SK-N-MC (cell line): ENCODE data around the gene NSMCE1.
"Not testable (repeated sequence)": the region's sequence is repeated elsewhere in the genome, so short reads cannot be mapped to it uniquely, and the experiment has no call there.

Experiments
- DNase-seq: peaks from one replicate; pipeline ENCODE4 v3.0.0-alpha.2; 2011; ENCODE audit warnings: low read depth, low spot score
- H3K27ac ChIP-seq: fragments of 200-600 bp; sonication (generic); 2 replicates; pipeline ENCODE4 v1.5.1; 2016; ENCODE audit warnings: mixed run types
- H3K36me3 ChIP-seq: fragments of 200-600 bp; sonication (generic); 2 replicates; pipeline ENCODE4 v1.6.1; 2017; ENCODE audit warnings: antibody characterized with exemption, low read length, mixed read lengths; ENCODE audit not compliant: insufficient read depth
- H3K4me3 ChIP-seq: fragments of 200-600 bp; sonication (generic); 2 replicates; pipeline ENCODE4 v1.5.1; 2016
- H3K9ac ChIP-seq: fragments of 200-600 bp; sonication (generic); 2 replicates; pipeline ENCODE4 v1.8.0; 2017; ENCODE audit warnings: mixed run types, mixed read lengths; ENCODE audit not compliant: insufficient read length
- H3K9me3 ChIP-seq: fragments of 200-600 bp; sonication (generic); 2 replicates; pipeline ENCODE4 v1.6.1; 2017; ENCODE audit warnings: low read depth, mild to moderate bottlenecking, antibody characterized with exemption, low read length, moderate library complexity, mixed read lengths
- EZH2 ChIP-seq: fragments of 200-600 bp; sonication (generic); IDR thresholded peaks from one replicate; pipeline ENCODE4 v1.6.1; 2017; ENCODE audit warnings: antibody characterized with exemption
- FOXP2 ChIP-seq: optimal IDR thresholded peaks from 2 replicates; pipeline ENCODE3; 2011; ENCODE audit warnings: mild to moderate bottlenecking, moderate library complexity; ENCODE audit not compliant: insufficient read depth; ENCODE audit errors: extremely low read length, control extremely low read depth
- POLR2AphosphoS5 ChIP-seq: IDR thresholded peaks from 2 replicates; pipeline ENCODE4 v1.6.1; 2012; ENCODE audit warnings: mild to moderate bottlenecking, low read depth, low read length, borderline replicate concordance

Gene NSMCE1

GRCh38 chr16:27291106-27291505 is 22.5 kb upstream of the NSMCE1 start:
- Histone ChIP-seq H3K27ac (no peak overlapping the region), H3K9me3 (no peaks in the 10 kb centered on the region), H3K36me3 (no peaks in the 10 kb centered on the region), H3K9ac (no peak overlapping the region), H3K4me3 (no peak overlapping the region)
- TF ChIP-seq POLR2AphosphoS5 (no peak), FOXP2 (no peak), EZH2 (no peak)
- no peak for DNase-seq

- Histone ChIP-seq H3K27ac (no peak overlapping the region), H3K9ac (no peak overlapping the region), H3K9me3 (no peaks in the 10 kb centered on the region), H3K4me3 (no peak overlapping the region), H3K36me3 (no peaks in the 10 kb centered on the region)
- no peak for DNase-seq
- TF ChIP-seq FOXP2: no peak
- no peak for TF ChIP-seq EZH2
- TF ChIP-seq POLR2AphosphoS5: no peak
These were observed 22.0 kb upstream of the NSMCE1 start for GRCh38 chr16:27290562-27290961.

- no peaks in the 10 kb centered on the region for H3K9me3 ChIP-seq
- no peak for TF ChIP-seq FOXP2
- no peak for TF ChIP-seq POLR2AphosphoS5
- no peak for TF ChIP-seq EZH2
- no peak overlapping the region for H3K4me3 ChIP-seq
- H3K27ac ChIP-seq: no peak overlapping the region
- H3K36me3 ChIP-seq: no peaks in the 10 kb centered on the region
- no peak for DNase-seq
- no peak overlapping the region for H3K9ac ChIP-seq
These were observed 21.1 kb upstream of the NSMCE1 start for GRCh38 chr16:27289669-27290068.

- H3K9ac ChIP-seq, H3K36me3 ChIP-seq, H3K27ac ChIP-seq, H3K4me3 ChIP-seq, H3K9me3 ChIP-seq, DNase-seq: not testable (repeated sequence)
These were observed 19.7 kb upstream of the NSMCE1 start for GRCh38 chr16:27288313-27288712.

GRCh38 chr16:27287887-27288286 is 19.3 kb upstream of the NSMCE1 start:
- TF ChIP-seq FOXP2 (no peak), POLR2AphosphoS5 (no peak), EZH2 (no peak)
- H3K4me3 ChIP-seq: no peak overlapping the region
- DNase-seq: no peak
- no peak overlapping the region for H3K27ac ChIP-seq
- no peaks in the 10 kb centered on the region for H3K9me3 ChIP-seq
- no peak overlapping the region for H3K9ac ChIP-seq
- no peaks in the 10 kb centered on the region for H3K36me3 ChIP-seq

GRCh38 chr16:27287051-27287811 is 18.7 kb upstream of the NSMCE1 start:
- Histone ChIP-seq H3K9me3 (no peaks in the 10 kb centered on the region), H3K9ac (no peak overlapping the region), H3K4me3 (no peak overlapping the region), H3K27ac (no peak overlapping the region), H3K36me3 (no peaks in the 10 kb centered on the region)
- TF ChIP-seq FOXP2 (no peak), POLR2AphosphoS5 (no peak), EZH2 (no peak)
- no peak for DNase-seq

GRCh38 chr16:27286451-27286850 is 17.9 kb upstream of the NSMCE1 start:
- no peak overlapping the region for H3K9ac ChIP-seq
- no peak for DNase-seq
- H3K4me3 ChIP-seq: no peak overlapping the region
- no peaks in the 10 kb centered on the region for H3K36me3 ChIP-seq
- TF ChIP-seq EZH2: no peak
- TF ChIP-seq POLR2AphosphoS5: no peak
- TF ChIP-seq FOXP2: no peak
- H3K9me3 ChIP-seq: no peaks in the 10 kb centered on the region
- no peak overlapping the region for H3K27ac ChIP-seq

GRCh38 chr16:27285676-27286196 is 17.2 kb upstream of the NSMCE1 start:
- TF ChIP-seq EZH2 (no peak), POLR2AphosphoS5 (no peak), FOXP2 (no peak)
- H3K36me3 ChIP-seq: no peaks in the 10 kb centered on the region
- H3K27ac ChIP-seq: no peak overlapping the region
- DNase-seq: no peak
- H3K9me3 ChIP-seq: no peaks in the 10 kb centered on the region
- no peak overlapping the region for H3K9ac ChIP-seq
- H3K4me3 ChIP-seq: no peak overlapping the region
